ENCODE measurements around the gene TAT.
"Not testable (repeated sequence)": the region's sequence is repeated elsewhere in the genome, so short reads cannot be mapped to it uniquely, and the experiment has no call there.

Gene TAT

GRCh38 chr16:71623597-71623996, 46.7 kb upstream of the TAT start:
- TF ChIP-seq EZH2phosphoT487 (IDR thresholded peaks at IDR 0.05; ENCODE audit: borderline replicate concordance) (no peak), CTCF (conservative IDR thresholded peaks at IDR 0.05; ENCODE audit: low read length) (no peak)
- H3K9me3 ChIP-seq (ENCODE audit: insufficient read depth, low read depth, low read length) = no peaks in the 10 kb centered on the region
- H3K4me2 ChIP-seq (ENCODE audit: low read depth, low read length, poor library complexity, severe bottlenecking) = no peak overlapping the region
- 0 out of 2 replicates have a peak overlapping the region, but pooled peaks have one; percentile 48 for H2AFZ ChIP-seq (ENCODE audit: low read length)
- H3F3A ChIP-seq (ENCODE audit: low read depth) = no peaks in the 10 kb centered on the region
- no peaks in the 10 kb centered on the region for H3K79me2 ChIP-seq (ENCODE audit: insufficient read depth, low read length)
- no peak overlapping the region for H3K9ac ChIP-seq (ENCODE audit: low read depth, low read length, poor library complexity, severe bottlenecking)
- H3K4me1 ChIP-seq (ENCODE audit: insufficient read depth, low read length, poor library complexity, severe bottlenecking) = peaks cover 12% of the 10 kb centered on the region
- no peak overlapping the region for H3K4me3 ChIP-seq (ENCODE audit: low read length, poor library complexity, severe bottlenecking)
- H4K20me1 ChIP-seq (ENCODE audit: insufficient read depth, low read length, poor library complexity, severe bottlenecking) = no peaks in the 10 kb centered on the region
- H3K36me3 ChIP-seq (ENCODE audit: insufficient read depth, low read length) = no peaks in the 10 kb centered on the region
- H3K27me3 ChIP-seq (ENCODE audit: insufficient read depth, low read length, poor library complexity, severe bottlenecking) = no peaks in the 10 kb centered on the region
- no peaks in the 10 kb centered on the region for H3K9me2 ChIP-seq (replicated peaks; ENCODE audit: low read depth, low read length)

DNA sequence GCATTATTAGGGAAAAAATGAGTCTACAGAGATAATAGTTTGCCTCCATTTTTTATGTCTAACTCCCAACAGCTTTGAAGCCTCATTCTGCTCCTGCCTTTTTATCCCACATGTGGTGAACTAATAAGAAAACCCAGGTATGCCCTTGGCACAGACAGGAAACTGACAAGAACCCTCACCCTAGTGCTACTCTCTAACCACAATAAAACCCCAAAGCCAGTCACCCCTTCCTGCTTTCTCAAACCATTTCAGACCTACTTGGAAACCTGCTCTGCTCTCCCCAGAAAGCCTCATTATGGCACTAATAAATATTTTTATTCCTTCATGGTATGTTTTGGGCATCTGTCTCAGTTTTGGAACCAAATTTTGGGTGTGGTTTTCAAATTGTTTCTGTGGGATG, 45.2 kb upstream of the TAT start:
- H2AFZ ChIP-seq (ENCODE audit: low read length) = no peak overlapping the region
- H3F3A ChIP-seq (ENCODE audit: low read depth) = no peaks in the 10 kb centered on the region
- no peak overlapping the region for H3K9ac ChIP-seq (ENCODE audit: low read depth, low read length, poor library complexity, severe bottlenecking)
- no peaks in the 10 kb centered on the region for H3K36me3 ChIP-seq (ENCODE audit: insufficient read depth, low read length)
- peak overlapping the region; percentile 12 for H3K4me2 ChIP-seq (ENCODE audit: low read depth, low read length, poor library complexity, severe bottlenecking)
- H3K79me2 ChIP-seq (ENCODE audit: insufficient read depth, low read length) = no peaks in the 10 kb centered on the region
- H3K9me2 ChIP-seq (replicated peaks; ENCODE audit: low read depth, low read length) = no peaks in the 10 kb centered on the region
- TF ChIP-seq EZH2phosphoT487 (IDR thresholded peaks at IDR 0.05; ENCODE audit: borderline replicate concordance) = no peak
- no peak for TF ChIP-seq CTCF (conservative IDR thresholded peaks at IDR 0.05; ENCODE audit: low read length)
- H3K27me3 ChIP-seq (ENCODE audit: insufficient read depth, low read length, poor library complexity, severe bottlenecking) = no peaks in the 10 kb centered on the region
- no peaks in the 10 kb centered on the region for H3K9me3 ChIP-seq (ENCODE audit: insufficient read depth, low read depth, low read length)
- H3K4me1 ChIP-seq (ENCODE audit: insufficient read depth, low read length, poor library complexity, severe bottlenecking) = peaks cover 12% of the 10 kb centered on the region
- no peak overlapping the region for H3K4me3 ChIP-seq (ENCODE audit: low read length, poor library complexity, severe bottlenecking)
- no peaks in the 10 kb centered on the region for H4K20me1 ChIP-seq (ENCODE audit: insufficient read depth, low read length, poor library complexity, severe bottlenecking)

- Histone ChIP-seq H3K27me3 (ENCODE audit: insufficient read depth, low read length, poor library complexity, severe bottlenecking) (no peaks in the 10 kb centered on the region), H3K79me2 (ENCODE audit: insufficient read depth, low read length) (no peaks in the 10 kb centered on the region), H4K20me1 (ENCODE audit: insufficient read depth, low read length, poor library complexity, severe bottlenecking) (no peaks in the 10 kb centered on the region), H3K9ac (ENCODE audit: low read depth, low read length, poor library complexity, severe bottlenecking) (no peak overlapping the region), H3F3A (ENCODE audit: low read depth) (no peaks in the 10 kb centered on the region), H2AFZ (ENCODE audit: low read length) (no peak overlapping the region), H3K9me3 (ENCODE audit: insufficient read depth, low read depth, low read length) (no peaks in the 10 kb centered on the region), H3K4me1 (ENCODE audit: insufficient read depth, low read length, poor library complexity, severe bottlenecking) (peaks cover 12% of the 10 kb centered on the region), H3K4me2 (ENCODE audit: low read depth, low read length, poor library complexity, severe bottlenecking) (no peak overlapping the region), H3K4me3 (ENCODE audit: low read length, poor library complexity, severe bottlenecking) (no peak overlapping the region), H3K36me3 (ENCODE audit: insufficient read depth, low read length) (no peaks in the 10 kb centered on the region), H3K9me2 (replicated peaks; ENCODE audit: low read depth, low read length) (no peaks in the 10 kb centered on the region)
- TF ChIP-seq CTCF (conservative IDR thresholded peaks at IDR 0.05; ENCODE audit: low read length) (no peak), EZH2phosphoT487 (IDR thresholded peaks at IDR 0.05; ENCODE audit: borderline replicate concordance) (no peak)
Observed at GRCh38 chr16:71618429-71618828, 41.5 kb upstream of the TAT start.

- H3K4me2 ChIP-seq (ENCODE audit: low read depth, low read length, poor library complexity, severe bottlenecking); H3K79me2 ChIP-seq (ENCODE audit: insufficient read depth, low read length); H3K27me3 ChIP-seq (ENCODE audit: insufficient read depth, low read length, poor library complexity, severe bottlenecking); H3K4me3 ChIP-seq (ENCODE audit: low read length, poor library complexity, severe bottlenecking); H3K9ac ChIP-seq (ENCODE audit: low read depth, low read length, poor library complexity, severe bottlenecking); H3K36me3 ChIP-seq (ENCODE audit: insufficient read depth, low read length); H3K9me2 ChIP-seq (replicated peaks; ENCODE audit: low read depth, low read length); H3K4me1 ChIP-seq (ENCODE audit: insufficient read depth, low read length, poor library complexity, severe bottlenecking); H4K20me1 ChIP-seq (ENCODE audit: insufficient read depth, low read length, poor library complexity, severe bottlenecking); H3F3A ChIP-seq (ENCODE audit: low read depth); H2AFZ ChIP-seq (ENCODE audit: low read length); H3K9me3 ChIP-seq (ENCODE audit: insufficient read depth, low read depth, low read length): not testable (repeated sequence)
Observed at GRCh38 chr16:71614956-71615355, 38.1 kb upstream of the TAT start.
